T-helper 2 cell treated with Interferon-gamma antibody and Interleukin-4, amounts not matched to agents 5 μg/mL and 100 μg/mL, for 36 hours (primary cell): Measurements from ENCODE around the gene MRPL36.

Source experiments
- DNase-seq: peaks from one replicate; pipeline ENCODE4 v3.0.0; 2021; ENCODE audit warnings: low spot score
- H3K27ac Mint-ChIP-seq: one replicate; pipeline ENCODE4 v1.8.0; 2021; ENCODE audit warnings: mild to moderate bottlenecking, mixed read lengths
- H3K27me3 Mint-ChIP-seq: one replicate; pipeline ENCODE4 v1.8.0; 2021; ENCODE audit warnings: low read depth, mixed read lengths
- H3K36me3 Mint-ChIP-seq: one replicate; pipeline ENCODE4 v1.8.0; 2021; ENCODE audit warnings: low read depth, mixed read lengths
- H3K4me1 Mint-ChIP-seq: one replicate; pipeline ENCODE4 v1.8.0; 2021; ENCODE audit warnings: low read depth, mixed read lengths
- H3K4me3 Mint-ChIP-seq: one replicate; pipeline ENCODE4 v1.8.0; 2022; ENCODE audit warnings: mild to moderate bottlenecking, moderate library complexity, mixed read lengths
- H3K9me3 Mint-ChIP-seq: one replicate; pipeline ENCODE4 v1.8.0; 2021; ENCODE audit warnings: mixed read lengths

The MRPL36 gene

GRCh38 chr5:1760231-1760630 is 39.4 kb downstream of the MRPL36 start:
- Mint-ChIP-seq H3K27me3 (peaks cover 5% of the 10 kb centered on the region), H3K4me1 (no peaks in the 10 kb centered on the region), H3K36me3 (no peaks in the 10 kb centered on the region), H3K4me3 (no peak overlapping the region), H3K27ac (no peak overlapping the region), H3K9me3 (peaks cover 8% of the 10 kb centered on the region)
- DNase-seq: no peak

- Mint-ChIP-seq H3K36me3 (no peaks in the 10 kb centered on the region), H3K27ac (no peak overlapping the region), H3K27me3 (peaks cover 5% of the 10 kb centered on the region), H3K4me3 (no peak overlapping the region), H3K9me3 (peaks cover 8% of the 10 kb centered on the region), H3K4me1 (no peaks in the 10 kb centered on the region)
- no peak for DNase-seq
Observed at GRCh38 chr5:1759378-1759970, 40.2 kb downstream of the MRPL36 start.

DNA sequence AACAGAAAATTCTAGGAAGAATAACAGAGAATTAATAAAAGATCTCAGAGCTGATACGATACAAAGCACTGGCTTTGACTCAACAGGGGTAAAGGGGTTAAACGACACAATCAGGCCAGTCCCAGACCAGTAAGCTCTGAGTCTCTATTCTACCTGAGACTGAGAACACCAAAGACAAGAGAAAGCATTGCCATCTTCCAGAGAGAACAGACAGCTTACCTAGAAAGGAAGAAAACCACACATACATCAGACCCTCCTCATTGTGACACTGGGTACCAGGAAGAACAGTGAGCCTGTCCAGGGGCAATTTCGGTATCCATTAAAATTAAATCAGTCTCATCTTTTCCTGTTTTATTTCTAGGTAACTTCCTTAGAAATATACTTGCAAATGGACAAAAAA is 41.1 kb downstream of the MRPL36 start:
- Mint-ChIP-seq H3K27me3 (peaks cover 4% of the 10 kb centered on the region), H3K4me1 (no peaks in the 10 kb centered on the region), H3K27ac (no peak overlapping the region), H3K4me3 (no peak overlapping the region), H3K36me3 (no peaks in the 10 kb centered on the region), H3K9me3 (peaks cover 8% of the 10 kb centered on the region)
- DNase-seq: no peak

DNA sequence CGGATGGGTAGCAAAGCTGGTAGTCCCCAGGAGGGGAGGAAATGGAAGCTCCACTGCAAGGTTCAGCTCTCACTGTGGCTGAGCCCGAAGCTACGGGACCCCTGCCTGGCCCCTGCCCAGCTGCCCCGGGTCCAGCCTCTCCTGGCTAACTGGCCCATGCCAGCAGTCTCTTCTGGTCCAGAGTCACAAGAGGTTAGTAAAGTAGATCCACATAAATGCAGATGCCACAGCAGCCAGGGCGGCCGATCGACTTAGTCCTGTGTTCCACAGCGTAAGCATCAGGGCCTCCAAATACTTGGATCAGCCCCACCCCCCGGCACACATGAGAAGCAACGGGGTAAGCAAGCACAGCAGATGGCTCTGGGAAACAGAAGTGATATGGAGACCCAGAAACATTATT is 42.1 kb downstream of the MRPL36 start:
- DNase-seq: no peak
- no peak overlapping the region for H3K4me3 Mint-ChIP-seq
- H3K4me1 Mint-ChIP-seq: no peaks in the 10 kb centered on the region
- peaks cover 8% of the 10 kb centered on the region for H3K9me3 Mint-ChIP-seq
- H3K27ac Mint-ChIP-seq: no peak overlapping the region
- H3K27me3 Mint-ChIP-seq: no peaks in the 10 kb centered on the region
- H3K36me3 Mint-ChIP-seq: no peaks in the 10 kb centered on the region

DNA sequence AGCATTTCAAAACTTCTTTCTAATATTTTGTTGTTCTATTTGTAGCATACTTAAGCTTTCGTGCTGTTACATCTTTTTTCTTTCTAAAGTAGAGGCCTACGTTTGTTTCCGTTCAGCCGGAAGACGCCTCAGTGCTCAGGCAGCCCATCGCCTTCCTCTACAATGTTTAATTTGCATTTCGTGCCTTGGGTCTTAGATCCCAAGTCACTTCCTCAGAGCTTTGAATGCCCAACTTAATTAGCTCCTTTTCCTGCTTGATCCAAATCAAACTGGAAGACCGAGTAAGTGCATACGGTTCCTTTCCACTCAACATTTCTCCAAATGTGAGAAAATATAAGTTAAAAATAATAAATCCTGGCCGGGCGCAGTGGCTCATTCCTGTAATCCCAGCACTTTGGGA is 43.2 kb downstream of the MRPL36 start:
- Mint-ChIP-seq H3K36me3 (no peaks in the 10 kb centered on the region), H3K9me3 (peaks cover 8% of the 10 kb centered on the region), H3K4me1 (no peaks in the 10 kb centered on the region), H3K27me3 (no peaks in the 10 kb centered on the region), H3K4me3 (no peak overlapping the region), H3K27ac (no peak overlapping the region)
- no peak for DNase-seq

- H3K27me3 Mint-ChIP-seq: no peaks in the 10 kb centered on the region
- no peak for DNase-seq
- H3K36me3 Mint-ChIP-seq: no peaks in the 10 kb centered on the region
- H3K4me3 Mint-ChIP-seq: no peak overlapping the region
- no peak overlapping the region for H3K27ac Mint-ChIP-seq
- no peaks in the 10 kb centered on the region for H3K4me1 Mint-ChIP-seq
- peaks cover 8% of the 10 kb centered on the region for H3K9me3 Mint-ChIP-seq
Observed at GRCh38 chr5:1755321-1755949, 44.2 kb downstream of the MRPL36 start.

DNA sequence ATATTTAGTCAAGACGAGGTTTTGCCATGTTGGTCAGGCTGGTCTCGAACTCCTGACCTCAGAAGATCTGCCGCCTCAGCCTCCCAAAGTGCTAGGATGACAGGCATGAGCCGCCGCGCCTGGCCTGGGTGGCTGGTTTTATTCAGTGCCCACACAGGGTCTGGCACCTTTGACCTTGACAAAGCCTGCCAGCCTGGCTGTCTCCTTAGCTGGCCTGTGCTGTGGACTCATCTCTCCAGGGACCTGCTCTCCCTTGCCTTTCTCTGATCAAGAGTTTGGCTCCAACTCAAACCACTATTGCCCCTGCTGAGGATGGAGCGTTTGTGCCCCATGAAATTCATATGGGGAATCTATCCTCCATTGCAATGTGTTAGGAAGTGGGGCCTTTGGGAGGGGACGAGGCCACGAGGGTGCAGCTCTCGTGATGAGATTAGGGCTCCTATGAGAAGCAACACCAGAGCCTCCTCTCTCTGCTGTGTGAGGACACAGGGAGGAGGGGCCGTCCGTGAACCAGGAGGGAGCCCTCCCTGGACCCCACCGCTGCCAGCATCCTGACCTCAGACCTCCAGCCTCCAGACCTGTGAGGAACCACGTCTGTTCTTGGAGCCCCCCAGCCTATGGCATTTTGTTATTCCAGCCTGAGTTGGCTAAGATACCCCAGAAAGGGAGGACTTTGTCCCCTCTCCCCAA is 45.0 kb downstream of the MRPL36 start:
- peaks cover 8% of the 10 kb centered on the region for H3K9me3 Mint-ChIP-seq
- no peaks in the 10 kb centered on the region for H3K27me3 Mint-ChIP-seq
- DNase-seq: no peak
- no peaks in the 10 kb centered on the region for H3K4me1 Mint-ChIP-seq
- no peak overlapping the region for H3K27ac Mint-ChIP-seq
- H3K36me3 Mint-ChIP-seq: no peaks in the 10 kb centered on the region
- no peak overlapping the region for H3K4me3 Mint-ChIP-seq

GRCh38 chr5:1753490-1753889 is 46.1 kb downstream of the MRPL36 start:
- no peak for DNase-seq
- Mint-ChIP-seq H3K4me3 (no peak overlapping the region), H3K4me1 (no peaks in the 10 kb centered on the region)

GRCh38 chr5:1752881-1753280 is 46.8 kb downstream of the MRPL36 start:
- no peak for DNase-seq
- Mint-ChIP-seq H3K27me3 (no peaks in the 10 kb centered on the region), H3K9me3 (no peaks in the 10 kb centered on the region), H3K36me3 (no peaks in the 10 kb centered on the region), H3K27ac (no peak overlapping the region), H3K4me3 (no peak overlapping the region), H3K4me1 (no peaks in the 10 kb centered on the region)

More at GRCh38 chr5:1753490-1753889, 46.1 kb downstream of the MRPL36 start:
- no peak overlapping the region for H3K27ac Mint-ChIP-seq
- peaks cover 4% of the 10 kb centered on the region for H3K9me3 Mint-ChIP-seq
- H3K27me3 Mint-ChIP-seq: no peaks in the 10 kb centered on the region
- H3K36me3 Mint-ChIP-seq: no peaks in the 10 kb centered on the region

- Mint-ChIP-seq H3K27ac (no peak overlapping the region), H3K27me3 (no peaks in the 10 kb centered on the region)
- DNase-seq: no peak
Observed at GRCh38 chr5:1751864-1752822, 47.5 kb downstream of the MRPL36 start.

GRCh38 chr5:1751026-1751863 is 48.4 kb downstream of the MRPL36 start:
- Mint-ChIP-seq H3K4me1 (no peaks in the 10 kb centered on the region), H3K27me3 (no peaks in the 10 kb centered on the region), H3K36me3 (no peaks in the 10 kb centered on the region)

More at GRCh38 chr5:1751864-1752822, 47.5 kb downstream of the MRPL36 start:
- Mint-ChIP-seq H3K9me3 (no peaks in the 10 kb centered on the region), H3K4me3 (no peak overlapping the region), H3K4me1 (no peaks in the 10 kb centered on the region), H3K36me3 (no peaks in the 10 kb centered on the region)

GRCh38 chr5:1750469-1750868 is 49.2 kb downstream of the MRPL36 start:
- no peak overlapping the region for H3K27ac Mint-ChIP-seq
- no peaks in the 10 kb centered on the region for H3K27me3 Mint-ChIP-seq
- DNase-seq: no peak
- no peaks in the 10 kb centered on the region for H3K4me1 Mint-ChIP-seq
- no peaks in the 10 kb centered on the region for H3K36me3 Mint-ChIP-seq
- H3K9me3 Mint-ChIP-seq: no peaks in the 10 kb centered on the region
- H3K4me3 Mint-ChIP-seq: no peak overlapping the region

More at GRCh38 chr5:1751026-1751863, 48.4 kb downstream of the MRPL36 start:
- Mint-ChIP-seq H3K27ac (no peak overlapping the region), H3K9me3 (no peaks in the 10 kb centered on the region), H3K4me3 (no peak overlapping the region)
- DNase-seq: no peak
